ENCODE measurements around the gene GPR39. TPM values are rescaled to one million over a fixed set of nuclear protein-coding genes. Genes with fewer than 3 reads are reported as not detected.

Gene GPR39
- total RNA-seq, 1 donor from 2014 or later: not detected

DNA sequence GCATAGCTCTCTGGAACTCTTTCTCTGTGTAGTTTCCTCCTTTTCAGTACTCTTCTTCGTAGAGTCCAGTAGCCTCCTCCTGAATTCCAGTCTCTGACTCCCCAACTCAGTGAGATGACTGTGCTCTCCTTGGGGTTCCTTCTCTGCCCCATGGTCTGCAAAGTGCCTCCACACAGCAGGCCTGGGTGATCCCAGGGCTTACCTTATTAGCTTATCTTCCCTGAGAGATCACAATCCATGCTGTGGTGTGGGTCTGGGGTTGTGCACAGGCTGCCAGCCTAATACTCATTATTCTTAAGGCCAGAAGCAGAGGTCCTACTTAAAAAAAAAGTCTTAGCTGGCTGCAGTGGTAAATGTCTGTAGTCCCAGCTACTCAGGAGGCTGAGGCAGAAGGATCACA is 4.6 kb upstream of the GPR39 start:
- no peak for DNase-seq (ENCODE audit: low read depth, low spot score)

DNA sequence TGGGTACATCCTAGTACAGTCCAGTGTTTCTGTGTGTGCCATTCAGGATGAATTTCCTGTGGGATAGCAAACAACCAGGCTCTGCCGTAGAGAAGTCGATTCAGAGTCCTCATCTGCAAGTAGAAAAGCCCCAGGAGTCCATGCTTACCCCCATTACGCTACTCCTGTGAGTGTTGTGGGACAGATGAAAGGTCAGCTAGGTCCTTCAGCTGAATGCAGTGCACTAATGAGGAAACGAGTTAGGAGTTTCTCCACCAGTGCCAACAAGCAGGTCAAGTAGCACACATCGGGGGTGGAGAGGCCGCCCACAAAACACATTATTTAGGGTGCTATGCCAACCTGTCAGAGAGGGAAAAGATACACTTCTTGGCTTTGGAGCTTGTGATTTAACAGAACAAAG is 2.5 kb upstream of the GPR39 start:
- DNase-seq (ENCODE audit: low read depth, low spot score): no peak

GRCh38 chr2:132415256-132415914 is 1.2 kb upstream of the GPR39 start:
- no peak for DNase-seq (ENCODE audit: low read depth, low spot score)

GRCh38 chr2:132415915-132416722 is 486 bp upstream of the GPR39 start:
- DNase-seq (ENCODE audit: low read depth, low spot score): no peak

GRCh38 chr2:132417430-132418035 is 928 bp downstream of the GPR39 start:
- DNase-seq (ENCODE audit: low read depth, low spot score): no peak

DNA sequence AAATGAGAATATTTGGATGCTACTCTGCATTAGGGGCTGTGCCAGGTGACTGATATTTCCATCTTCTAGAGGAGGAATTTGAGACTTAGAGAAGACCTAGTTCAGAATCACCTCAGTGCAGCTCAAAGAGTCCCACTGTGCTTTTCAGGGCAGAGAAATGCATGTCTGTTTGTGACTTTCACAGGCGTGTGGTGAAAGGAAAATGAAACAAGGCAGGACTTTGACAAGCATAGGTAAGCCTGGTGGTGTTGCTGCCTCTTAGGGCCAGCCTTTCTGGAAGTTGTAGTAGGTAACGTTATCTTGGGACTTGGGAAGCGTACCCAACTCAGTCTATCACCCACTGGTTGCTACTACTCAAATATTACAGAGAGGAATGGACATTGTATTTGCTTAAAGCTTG is 2.6 kb downstream of the GPR39 start:
- no peak for DNase-seq (ENCODE audit: low read depth, low spot score)

DNA sequence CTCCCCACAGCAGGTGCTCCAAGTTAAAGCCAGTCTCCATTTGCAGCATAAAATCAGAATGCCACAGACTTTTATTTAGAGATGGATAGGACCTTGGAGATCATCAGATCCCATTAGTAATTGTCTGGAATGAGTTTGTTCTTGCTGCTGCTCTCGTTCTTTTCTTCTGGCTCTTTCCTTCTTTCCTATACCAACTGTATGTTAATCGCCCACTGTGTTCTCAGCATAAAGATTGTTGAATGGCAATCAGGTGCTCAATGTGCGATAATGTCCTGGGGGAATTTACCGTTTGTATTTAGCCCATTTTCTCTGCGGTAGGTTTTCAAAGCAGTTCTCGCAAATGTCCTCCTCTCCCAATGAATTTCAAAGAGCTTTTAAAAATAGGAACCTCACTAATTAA is 3.3 kb downstream of the GPR39 start:
- no peak for DNase-seq (ENCODE audit: low read depth, low spot score)

DNA sequence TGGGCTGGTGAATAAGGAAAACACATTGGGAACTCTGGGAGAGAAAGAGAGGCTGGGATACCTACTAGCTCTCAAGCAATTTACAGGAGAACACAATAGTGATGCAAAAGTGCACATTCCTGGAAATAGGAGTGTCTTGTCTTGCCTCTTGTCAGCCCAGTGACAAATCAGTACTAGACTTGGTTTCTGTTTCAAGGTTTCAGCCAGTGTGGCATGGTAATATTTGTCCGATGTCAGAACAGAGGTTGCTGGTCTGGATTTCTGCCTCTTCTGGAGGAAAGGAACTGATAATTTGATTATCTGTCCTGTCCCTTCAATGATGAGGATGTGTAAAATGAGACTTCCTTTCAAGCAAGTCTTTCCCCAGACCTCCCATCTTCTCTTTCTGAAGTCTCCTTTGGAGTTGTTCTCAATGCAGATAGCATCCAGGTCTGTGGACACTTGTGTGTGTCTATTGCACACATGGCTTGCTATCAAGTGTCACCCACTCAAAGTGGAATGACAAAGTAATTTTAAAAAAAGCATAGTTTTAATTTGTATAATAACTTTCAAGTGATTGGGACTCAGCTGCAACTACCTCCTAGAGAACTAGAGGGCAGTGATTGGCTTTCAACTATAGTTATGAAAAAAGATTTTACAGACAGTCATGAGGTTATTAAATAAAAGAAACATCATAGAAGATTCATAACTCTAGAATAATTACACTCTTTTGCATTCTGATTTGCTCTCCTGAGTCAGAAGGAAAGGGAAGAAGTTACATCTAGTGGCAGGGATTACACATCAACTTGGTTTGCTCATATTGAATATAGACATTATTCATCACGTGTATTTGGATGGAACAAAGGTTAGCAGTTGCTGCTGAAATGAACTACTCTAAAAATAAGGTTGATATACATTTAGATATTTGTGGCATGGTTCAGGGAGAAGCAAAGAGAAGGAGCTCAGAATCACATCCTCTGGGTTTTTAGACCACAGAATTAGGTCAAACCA is 4.5 kb downstream of the GPR39 start:
- DNase-seq (ENCODE audit: low read depth, low spot score): no peak

GRCh38 chr2:132422736-132423135 is 6.1 kb downstream of the GPR39 start:
- no peak for DNase-seq (ENCODE audit: low read depth, low spot score)

DNA sequence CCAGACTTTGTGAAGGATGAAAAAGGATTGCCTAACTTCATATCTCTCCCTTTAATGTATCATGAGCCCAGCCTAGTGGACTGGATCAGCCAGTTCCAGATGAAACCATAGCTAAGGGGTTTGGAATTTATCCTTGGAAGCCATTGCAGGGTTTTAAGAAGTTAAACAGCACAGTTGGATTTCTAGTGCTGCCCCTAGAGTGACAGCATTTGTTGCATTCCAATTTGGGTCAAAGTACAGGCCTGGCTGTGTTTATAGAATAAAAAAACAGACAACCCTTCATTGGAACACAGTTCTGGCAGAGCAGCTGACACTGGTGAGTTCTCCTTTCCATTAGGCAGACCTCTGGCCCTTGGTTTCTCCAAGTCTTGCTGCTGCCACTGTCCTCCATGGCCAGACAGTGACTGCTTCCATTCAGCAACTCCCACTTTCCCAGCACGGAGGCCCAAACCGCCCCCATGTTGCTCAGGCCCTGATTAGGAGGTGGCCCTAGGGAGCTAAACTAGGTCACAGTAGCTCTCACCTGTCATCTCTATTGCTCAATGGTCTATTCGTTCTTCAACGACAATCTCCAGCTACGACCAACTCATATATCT is 8.0 kb downstream of the GPR39 start:
- DNase-seq (ENCODE audit: low read depth, low spot score): no peak

DNA sequence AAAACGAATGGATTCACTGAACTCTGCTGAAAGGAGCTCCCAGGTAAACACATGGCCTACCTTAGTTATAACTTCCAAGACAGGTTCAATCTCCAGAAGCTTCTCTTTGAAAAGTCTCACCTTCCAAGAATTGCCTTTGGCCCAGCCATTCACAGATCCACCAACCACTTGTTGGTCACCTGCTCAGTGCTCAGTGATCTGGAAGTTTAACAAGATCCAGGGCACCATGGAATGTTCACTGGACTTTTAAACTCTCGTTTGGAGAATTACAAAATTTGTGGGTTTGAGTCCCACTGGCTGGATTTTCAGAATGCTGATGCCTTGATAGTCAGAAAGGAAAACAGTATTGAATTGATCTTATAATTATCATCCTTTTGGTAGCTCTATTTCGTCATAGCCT is 9.4 kb downstream of the GPR39 start:
- DNase-seq (ENCODE audit: low read depth, low spot score): no peak

GRCh38 chr2:132426656-132427055 is 10.1 kb downstream of the GPR39 start:
- no peak for DNase-seq (ENCODE audit: low read depth, low spot score)

- no peak for DNase-seq (ENCODE audit: low read depth, low spot score)
Measured at GRCh38 chr2:132429351-132429750, 12.7 kb downstream of the GPR39 start.

- DNase-seq (ENCODE audit: low read depth, low spot score): no peak
Measured at GRCh38 chr2:132429941-132430573, 13.5 kb downstream of the GPR39 start.

GRCh38 chr2:132430895-132431294 is 14.3 kb downstream of the GPR39 start:
- no peak for DNase-seq (ENCODE audit: low read depth, low spot score)

DNA sequence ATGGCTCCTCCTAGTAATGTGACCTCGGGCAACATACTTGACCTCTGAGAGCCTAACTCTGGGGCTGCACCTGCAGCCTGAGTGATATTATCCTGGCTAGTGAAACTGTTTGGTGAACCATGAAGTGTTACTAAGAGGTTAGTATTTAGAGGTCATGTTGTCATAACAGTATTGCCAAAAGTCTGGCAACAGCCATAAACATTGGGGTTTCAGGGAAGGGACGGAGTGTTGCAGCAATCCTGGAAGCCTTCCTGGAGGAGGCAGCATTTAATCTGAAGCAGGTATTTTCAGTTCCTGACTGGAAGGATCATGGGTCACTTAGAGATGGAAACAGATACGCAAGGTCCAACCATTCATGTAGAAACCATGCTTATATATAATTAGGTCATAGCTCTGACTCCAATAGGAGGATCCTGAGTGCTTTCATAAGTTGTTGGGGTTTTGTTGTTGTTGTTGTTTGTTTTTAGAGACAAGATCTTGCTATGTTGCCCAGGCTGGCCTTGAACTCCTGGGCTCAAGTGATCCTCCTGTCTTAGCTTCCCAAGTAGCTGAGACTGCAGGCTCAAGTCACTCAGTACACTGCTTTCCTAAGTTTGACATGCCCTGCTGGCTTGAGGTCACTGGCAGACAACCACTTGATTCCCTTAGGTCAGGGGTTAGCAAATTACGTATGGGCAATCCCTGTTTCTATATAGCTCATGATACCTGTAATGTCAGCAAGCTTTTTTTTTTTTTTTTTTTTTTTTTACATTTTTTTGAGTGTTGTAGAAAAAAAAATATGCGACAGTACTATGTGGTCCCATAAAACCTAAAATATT is 21.5 kb downstream of the GPR39 start:
- DNase-seq (ENCODE audit: low read depth, low spot score): no peak

- DNase-seq (ENCODE audit: low read depth, low spot score): peak; percentile 43
Measured at GRCh38 chr2:132438691-132439090, 22.1 kb downstream of the GPR39 start.

GRCh38 chr2:132439703-132440398 is 23.2 kb downstream of the GPR39 start:
- DNase-seq (ENCODE audit: low read depth, low spot score): no peak

GRCh38 chr2:132441051-132441450 is 24.4 kb downstream of the GPR39 start:
- no peak for DNase-seq (ENCODE audit: low read depth, low spot score)

All from pulmonary artery endothelial cell (primary cell).